Anterior cingulate cortex (tissue), 58 donors: Measurements from ENCODE around the gene PDE9A.
"Not testable (repeated sequence)": the region's sequence is repeated elsewhere in the genome, so short reads cannot be mapped to it uniquely, and the experiment has no call there.

ENCODE experiments used
- DNase-seq, 58 donors: peaks; one replicate each; lab custom pipeline; 2025; lab: John Stamatoyannopoulos, UW

PDE9A gene

DNA sequence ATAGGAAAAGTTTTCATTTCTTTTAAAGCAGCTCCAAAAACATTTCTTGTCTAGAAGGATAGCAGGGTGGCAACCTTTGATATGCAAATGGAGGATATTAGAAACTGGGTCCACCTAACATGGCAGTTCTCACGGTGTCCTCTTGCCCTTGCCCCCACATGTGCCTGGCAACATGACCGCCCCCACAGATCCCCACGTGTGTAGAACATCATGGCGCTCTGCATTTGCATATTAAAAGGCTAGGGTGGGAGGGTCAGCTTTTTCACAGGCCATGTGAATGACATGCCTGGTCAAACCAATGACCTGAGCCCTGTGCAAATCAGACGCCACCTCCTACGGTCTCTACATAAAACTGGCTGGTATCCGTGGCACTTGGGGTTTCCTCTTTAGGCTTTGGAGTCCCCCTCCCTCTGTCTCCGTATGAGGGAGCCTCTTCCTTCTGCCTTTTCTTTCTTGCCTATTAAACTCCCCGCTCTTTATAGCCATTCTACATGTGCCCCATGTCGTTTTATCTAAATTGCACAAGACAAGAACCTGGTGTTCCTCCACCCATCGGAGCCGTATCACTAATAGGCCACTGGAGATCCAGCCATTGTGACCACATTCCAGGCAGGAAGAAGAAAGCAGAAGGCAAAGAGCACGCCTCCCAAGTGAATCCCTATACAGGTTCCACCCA lies 154.7 kb downstream of the PDE9A start:
- no peak for DNase-seq

DNA sequence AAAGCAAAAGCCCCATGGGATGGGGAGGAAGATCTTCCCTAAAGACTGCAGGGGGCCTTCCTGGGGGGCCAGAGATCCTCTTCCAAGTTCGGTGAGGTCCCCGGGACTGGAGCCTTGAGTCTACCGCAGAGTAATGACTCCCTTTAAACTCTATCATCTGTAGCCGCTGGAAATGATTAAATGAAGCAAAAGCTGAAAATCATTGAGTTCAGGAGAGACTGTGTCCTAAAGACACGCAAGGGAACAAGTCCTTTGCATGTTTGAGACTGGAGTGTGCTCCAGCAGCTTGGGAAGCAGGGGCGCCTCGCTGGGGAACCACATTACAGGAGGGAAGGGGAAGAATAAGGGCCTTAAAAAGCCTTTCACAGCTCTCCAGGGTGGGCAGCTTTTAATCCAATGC lies 155.8 kb downstream of the PDE9A start:
- DNase-seq: no peak

DNA sequence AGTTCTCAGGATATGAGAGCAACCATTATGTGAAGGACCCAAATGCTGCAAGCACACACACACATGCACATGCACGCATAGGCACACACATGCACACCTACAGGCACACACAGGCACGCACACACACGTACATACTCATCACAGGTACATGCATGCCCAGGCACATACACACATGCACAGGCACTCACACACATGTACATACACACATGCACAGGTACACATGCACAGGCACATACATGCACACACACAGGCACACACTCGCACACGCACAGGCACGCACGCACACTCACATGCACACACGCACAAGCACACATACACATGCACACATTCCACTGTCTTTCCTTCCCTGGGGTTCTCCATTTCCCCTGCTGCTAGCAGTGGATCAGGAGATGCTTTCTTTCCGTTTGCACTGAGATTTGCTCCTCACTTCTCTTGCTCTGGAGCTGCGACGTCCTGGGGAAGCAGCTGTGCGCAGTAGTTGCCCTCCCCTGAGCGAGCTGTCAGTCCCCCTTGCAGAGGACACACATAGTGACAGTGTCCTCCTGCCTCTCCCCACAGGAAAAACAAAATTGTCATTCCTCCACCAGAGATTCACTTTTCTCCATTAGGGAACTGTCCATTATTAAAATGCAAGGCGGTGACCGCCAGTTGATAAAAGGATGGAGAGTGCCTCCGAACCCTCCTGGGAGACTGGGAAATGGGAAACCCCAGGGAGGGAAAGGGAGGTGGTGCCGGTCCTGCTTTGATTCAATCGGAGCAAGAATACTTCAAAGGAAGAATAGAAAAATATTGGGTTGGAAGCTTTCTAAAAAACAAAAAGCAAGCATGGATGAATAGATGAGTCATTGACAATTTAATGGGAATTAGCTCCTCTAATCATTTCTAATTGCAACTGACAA lies 156.4 kb downstream of the PDE9A start:
- no peak for DNase-seq

DNA sequence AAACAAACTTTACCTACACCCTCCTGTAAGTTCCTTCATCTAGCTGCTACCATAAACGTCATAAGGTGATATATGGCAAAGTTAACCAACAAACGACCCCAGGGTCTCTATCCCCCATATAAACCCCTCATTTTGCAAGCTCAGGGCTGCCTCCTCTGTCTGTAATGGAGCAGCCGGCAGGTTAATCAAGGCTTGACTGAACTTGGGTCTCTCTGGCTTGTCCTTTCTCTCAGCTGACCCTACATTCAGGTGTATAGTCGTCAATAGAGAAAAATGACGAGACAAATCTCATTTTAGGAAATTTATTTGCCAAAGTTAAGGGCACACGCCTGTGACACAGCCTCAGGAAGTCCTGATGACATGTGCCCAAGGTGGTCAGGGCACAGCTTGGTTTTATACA lies 158.5 kb downstream of the PDE9A start:
- DNase-seq: no peak

DNA sequence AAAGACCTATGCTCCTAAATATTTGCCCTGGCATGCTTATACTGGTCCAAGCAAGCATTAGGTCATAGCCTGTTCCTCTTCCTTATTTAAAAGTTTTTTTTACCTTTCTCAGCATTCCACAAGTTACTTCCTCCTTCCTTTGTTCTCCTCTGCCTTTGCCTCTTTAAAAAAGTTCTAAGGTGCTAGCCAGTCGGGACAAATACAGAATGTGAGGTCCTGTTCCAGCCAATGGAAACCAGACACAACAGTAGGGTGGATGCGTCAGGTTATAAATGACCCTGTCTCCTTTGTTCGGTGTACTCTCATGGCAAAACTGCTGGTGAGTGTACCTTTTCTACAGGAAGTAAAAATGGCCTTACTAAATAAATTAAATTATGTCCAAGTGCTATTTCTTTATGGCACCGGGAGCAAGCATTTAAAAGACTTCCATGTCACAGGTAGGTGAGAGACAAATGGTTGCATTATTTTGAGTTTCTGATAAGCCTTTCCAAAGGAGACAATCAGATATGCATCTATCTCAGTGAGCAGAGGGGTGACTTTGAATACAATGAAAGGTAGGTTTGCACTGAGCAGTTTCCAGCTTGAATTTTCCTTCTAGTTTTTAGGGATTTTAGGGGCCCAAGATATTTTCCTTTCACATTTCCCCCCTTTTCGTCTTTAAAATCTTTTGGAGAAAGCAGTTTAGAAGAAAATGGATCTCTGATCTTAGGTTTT lies 159.3 kb downstream of the PDE9A start:
- not testable (repeated sequence) for DNase-seq

DNA sequence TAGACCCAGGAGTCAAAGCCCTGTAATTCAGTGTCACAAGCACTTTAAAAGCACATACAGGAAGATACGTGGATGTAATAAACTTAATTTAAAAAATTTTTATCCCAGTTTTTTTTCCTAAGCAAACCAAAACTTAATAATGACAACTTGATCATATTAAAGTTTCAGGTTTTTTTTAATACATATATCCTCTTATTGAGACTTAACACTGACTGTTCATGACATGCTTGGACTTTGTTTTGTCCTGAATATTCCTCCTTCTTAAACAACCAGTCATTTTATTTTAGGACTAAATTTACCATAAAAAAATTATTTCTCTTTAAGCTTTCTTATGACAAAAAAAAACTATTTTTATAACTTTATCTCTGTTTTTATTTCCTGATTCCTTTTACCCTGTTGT lies 161.8 kb downstream of the PDE9A start:
- DNase-seq: no peak

DNA sequence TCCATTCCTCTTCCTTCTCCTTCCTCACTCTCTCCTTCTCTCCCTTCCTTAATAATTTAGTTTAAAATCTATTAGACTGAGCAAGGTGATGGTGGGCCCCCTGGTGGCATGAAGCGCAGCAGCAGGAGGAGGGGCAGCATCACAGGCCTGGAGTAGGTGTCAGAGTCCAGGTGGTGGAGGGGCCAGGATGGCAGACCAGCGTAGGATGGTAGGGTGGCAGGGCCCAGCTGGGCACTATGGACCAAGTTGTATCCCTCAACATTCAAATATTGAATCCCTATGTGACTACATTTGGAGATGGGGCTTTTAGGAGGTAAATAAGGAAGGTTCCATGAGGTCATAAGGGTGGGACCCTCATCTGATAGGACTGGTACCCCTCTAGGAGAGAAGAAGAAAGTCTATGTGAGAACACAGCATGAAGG lies 164.9 kb downstream of the PDE9A start:
- DNase-seq: peak in 11 of 58 donors; percentile 4 to 44 (median 23)

DNA sequence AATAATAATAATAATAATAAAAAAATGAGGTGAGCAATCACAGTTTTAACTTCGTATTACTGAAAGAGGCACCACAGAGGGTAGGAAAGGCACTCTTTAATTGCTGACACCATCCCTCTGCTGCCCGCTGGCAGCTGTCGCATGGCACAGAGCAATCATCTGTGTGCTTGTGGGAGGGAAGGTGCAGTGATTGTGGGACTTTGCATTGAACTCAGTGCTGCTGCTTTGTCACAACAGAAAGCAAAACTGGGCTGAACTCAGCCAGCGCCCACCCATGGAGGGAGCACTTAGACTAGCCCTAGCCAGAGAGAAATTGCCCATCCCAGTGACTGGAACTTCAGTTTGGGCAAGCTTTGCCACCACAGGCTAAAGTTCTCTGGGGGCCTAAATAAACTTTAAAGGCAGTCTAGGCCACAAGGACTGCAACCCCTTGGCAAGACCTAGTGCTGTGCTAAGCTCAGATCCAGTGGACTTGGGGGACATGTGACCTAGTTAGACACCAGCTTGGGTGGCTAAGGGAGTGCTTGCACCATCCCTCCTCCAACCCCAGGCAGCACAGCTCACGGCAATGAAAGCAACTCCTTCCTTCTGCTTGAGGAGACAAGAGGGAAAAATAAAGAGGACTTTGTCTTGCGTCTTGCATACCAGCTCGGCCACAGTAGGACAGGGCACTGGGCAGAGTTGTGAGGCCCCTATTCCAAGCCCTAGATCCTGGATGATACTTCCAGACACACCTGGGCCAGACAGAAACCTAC lies 166.6 kb downstream of the PDE9A start:
- DNase-seq: no peak

DNA sequence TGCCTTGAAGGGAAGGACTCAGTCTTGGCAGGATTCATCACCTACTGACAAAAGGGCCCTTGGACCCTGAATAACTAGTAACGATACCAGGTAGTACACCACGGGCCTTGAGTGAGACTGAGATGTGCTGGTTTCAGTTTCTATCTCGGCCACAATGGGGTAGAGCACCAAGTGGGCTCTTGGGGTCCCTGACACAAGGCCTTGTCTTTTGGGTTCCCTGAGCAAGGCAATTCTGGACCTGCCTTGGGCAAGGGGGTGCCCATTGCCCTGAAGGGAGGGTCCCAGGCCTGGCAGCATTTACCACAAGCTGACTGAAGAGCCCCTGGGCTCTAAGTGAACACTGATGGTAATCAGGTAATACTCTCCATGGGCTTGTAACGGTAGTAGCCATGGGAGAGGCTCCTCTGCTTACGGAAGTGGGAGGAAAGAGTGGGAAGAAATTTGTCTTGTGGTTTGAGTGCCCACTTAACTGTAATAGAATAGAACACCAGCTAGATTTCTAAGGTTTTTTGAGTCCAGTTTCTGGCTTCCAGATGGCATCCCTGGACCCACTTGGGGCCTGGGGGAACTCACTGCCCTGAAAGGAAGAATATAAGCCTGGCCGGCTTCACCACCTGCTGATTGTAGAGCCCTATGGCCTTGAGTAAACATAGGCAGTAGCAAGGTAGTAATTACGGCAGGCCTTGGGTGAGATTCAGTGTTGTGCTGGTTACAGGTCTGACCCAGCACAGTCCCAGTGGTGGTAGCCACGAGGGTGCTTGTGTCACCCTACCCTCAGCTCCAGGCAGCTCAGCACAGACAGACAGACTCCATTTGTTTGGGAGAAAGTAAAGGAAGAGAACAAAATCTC lies 167.4 kb downstream of the PDE9A start:
- no peak for DNase-seq
